ENCODE measurements around the gene HILPDA.

The HILPDA gene

DNA sequence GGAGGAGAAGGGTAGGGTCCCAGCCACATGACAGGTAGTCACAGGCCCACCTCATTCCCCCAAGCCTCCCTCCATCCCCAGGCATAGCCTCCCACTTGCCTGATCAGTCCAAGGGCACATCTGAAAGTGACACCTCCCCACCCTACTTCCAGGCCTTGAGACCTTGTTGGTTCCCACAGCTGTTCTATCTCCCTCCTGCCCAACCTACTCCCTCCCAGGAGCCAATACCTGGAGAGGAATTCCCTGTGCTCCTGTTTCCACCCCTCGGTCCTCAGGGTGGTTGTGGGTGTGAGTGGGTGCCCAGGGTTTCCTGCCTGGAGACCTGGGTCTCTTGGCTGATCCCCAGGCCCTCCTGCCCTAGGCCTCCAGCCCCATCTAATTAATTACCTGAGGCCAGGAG is 34.3 kb upstream of the HILPDA start:
- no peak for DNase-seq (ENCODE audit: low read depth)
- TF ChIP-seq, protein P1, sequence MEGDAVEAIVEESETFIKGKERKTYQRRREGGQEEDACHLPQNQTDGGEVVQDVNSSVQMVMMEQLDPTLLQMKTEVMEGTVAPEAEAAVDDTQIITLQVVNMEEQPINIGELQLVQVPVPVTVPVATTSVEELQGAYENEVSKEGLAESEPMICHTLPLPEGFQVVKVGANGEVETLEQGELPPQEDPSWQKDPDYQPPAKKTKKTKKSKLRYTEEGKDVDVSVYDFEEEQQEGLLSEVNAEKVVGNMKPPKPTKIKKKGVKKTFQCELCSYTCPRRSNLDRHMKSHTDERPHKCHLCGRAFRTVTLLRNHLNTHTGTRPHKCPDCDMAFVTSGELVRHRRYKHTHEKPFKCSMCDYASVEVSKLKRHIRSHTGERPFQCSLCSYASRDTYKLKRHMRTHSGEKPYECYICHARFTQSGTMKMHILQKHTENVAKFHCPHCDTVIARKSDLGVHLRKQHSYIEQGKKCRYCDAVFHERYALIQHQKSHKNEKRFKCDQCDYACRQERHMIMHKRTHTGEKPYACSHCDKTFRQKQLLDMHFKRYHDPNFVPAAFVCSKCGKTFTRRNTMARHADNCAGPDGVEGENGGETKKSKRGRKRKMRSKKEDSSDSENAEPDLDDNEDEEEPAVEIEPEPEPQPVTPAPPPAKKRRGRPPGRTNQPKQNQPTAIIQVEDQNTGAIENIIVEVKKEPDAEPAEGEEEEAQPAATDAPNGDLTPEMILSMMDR (IDR thresholded peaks at IDR 0.05; ENCODE audit: insufficient read depth, low read depth, low read length, missing control alignments): no peak
- H3K4me3 ChIP-seq (ENCODE audit: low read depth, low read length): no peak overlapping the region

DNA sequence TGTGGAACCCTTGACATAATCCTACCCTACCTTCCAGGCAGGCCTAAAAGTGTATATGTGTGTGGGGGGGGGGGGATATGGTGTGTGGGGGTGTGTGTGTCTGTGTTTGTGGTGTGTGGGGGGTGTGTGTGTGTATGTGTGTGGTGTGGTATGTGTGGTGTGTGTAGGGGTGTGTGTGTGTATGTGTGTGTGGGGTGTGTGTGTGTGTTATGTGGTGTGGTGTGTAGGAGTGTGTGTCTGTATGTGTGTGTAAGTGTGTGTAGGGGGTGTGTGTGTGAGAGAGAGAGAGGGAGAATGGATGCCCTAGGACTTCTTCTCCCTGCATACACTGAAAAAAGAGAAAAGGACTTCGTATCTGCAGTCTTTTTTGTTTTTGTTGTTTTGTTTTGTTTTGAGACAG is 33.6 kb upstream of the HILPDA start:
- TF ChIP-seq, protein P1 (IDR thresholded peaks at IDR 0.05; ENCODE audit: insufficient read depth, low read depth, low read length, missing control alignments): no peak
- H3K4me3 ChIP-seq (ENCODE audit: low read depth, low read length): no peak overlapping the region
- no peak for DNase-seq (ENCODE audit: low read depth)

DNA sequence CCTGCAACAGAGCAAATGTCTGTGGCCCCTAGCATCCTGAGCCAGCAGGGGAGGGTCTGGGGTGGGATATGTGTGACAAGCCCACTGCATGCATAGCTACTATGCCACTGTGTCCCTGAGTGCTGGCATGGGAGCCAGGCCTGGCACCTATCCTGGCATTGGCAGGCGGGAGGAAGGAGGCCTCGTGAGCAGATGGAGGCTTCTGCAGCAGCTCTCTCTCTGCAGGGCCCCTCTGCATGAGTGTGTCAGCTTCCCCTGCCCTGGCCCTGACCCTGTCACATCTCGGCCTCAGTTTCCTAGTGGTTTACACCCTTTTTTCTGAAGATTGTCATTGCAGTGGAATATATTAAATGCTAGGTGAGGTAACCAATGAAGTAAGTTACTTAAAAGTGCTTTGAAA is 32.8 kb upstream of the HILPDA start:
- H3K4me3 ChIP-seq (ENCODE audit: low read depth, low read length): no peak overlapping the region
- DNase-seq (ENCODE audit: low read depth): no peak
- TF ChIP-seq, protein P1 (IDR thresholded peaks at IDR 0.05; ENCODE audit: insufficient read depth, low read depth, low read length, missing control alignments): no peak

DNA sequence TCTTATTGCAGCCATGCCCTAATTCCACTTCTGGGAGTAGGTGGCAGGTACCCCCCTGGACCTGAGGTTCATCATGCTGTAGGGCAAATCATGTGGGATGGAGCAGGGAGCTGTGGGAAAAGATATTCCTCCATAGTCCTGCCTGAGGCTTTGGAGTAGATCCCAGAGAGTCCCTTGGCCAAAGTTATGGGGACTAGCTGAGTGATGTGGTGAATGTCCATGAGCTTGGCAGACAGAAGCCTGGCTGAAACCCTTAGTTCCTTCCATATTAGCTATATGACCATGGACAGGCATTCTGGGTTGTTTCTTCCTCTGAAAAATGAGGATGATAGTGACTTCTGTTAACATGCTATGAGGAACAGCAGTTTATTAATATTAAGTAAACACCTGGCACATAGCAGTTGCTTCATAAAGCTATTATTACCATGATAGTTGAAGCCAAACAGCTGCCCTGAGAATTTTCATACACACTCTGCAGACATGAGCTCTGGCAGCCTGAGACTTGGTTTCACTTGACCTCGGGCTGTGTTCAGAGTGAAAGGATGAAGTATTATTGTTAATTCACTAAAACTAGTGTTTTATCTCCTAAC is 30.9 kb upstream of the HILPDA start:
- no peak overlapping the region for H3K4me3 ChIP-seq (ENCODE audit: low read depth, low read length)
- TF ChIP-seq, protein P1 (IDR thresholded peaks at IDR 0.05; ENCODE audit: insufficient read depth, low read depth, low read length, missing control alignments): no peak
- DNase-seq (ENCODE audit: low read depth): no peak

DNA sequence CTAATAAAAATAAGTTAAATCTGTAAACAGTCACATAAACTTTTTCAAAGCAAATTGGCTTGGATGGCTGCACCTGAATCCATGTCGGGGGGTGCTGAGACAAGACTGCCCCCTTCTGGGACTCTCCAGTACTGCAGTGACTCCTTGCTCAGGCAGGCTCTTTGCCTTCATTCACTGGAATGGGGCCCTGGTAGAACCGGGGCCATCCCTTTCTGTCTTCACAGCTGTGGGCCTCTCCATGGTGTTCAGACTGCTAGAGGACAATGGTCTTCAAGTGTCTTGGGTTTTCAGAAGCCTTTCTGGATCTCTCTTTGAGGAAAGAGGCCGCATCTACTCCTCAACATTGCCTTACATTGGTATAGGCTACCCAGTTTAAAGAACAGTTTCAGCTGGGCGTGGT is 29.8 kb upstream of the HILPDA start:
- TF ChIP-seq, protein P1 (IDR thresholded peaks at IDR 0.05; ENCODE audit: insufficient read depth, low read depth, low read length, missing control alignments): peak; percentile 93
- peak; percentile 73 for DNase-seq (ENCODE audit: low read depth)
- H3K4me3 ChIP-seq (ENCODE audit: low read depth, low read length): no peak overlapping the region

DNA sequence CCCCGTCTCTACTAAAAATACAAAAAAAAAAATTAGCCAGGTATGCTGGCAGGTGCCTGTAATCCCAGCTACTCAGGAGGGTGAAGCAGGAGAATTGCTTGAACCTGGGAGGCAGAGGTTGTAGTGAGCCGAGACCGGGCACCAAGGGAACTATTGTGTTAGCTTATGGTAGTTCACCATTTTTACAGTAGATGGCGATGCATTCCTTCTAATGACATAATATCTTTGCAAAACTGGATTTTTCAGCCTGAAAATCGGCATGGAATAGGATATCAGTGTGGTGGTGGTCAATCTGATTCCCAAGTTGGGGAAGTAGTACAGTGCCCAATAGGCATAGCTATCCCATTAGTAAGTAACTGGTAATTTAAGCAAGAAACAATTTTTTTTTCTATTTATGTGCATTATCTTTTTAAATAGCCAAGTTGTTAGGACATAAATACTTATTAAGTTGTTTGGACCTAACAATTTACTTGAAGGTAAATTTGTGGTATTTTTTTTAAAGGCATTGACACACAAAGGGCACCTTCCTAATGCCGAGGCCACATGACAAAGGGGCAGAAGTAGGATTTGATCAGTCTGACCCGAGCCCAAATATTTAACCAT is 28.3 kb upstream of the HILPDA start:
- DNase-seq (ENCODE audit: low read depth): peak; percentile 65
- TF ChIP-seq, protein P1 (IDR thresholded peaks at IDR 0.05; ENCODE audit: insufficient read depth, low read depth, low read length, missing control alignments): peak; percentile 57

DNA sequence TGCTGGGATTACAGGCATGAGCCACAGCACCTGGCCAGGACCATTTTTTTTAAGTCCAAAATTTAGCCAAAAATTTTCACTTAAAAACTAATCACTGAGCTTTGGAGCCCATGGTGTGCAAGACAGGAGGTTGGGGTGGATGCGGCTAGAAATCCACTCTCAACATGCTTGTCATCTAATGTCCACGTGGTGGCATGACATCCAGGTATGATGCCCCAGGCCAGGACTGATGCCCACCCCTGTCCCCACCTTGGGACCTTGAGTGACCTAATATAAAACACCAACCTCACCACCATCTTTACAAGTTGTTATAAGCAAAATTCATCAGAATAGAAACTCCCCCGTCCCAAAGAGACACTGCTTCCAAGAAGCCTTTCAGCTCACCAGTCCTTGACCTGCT is 25.5 kb upstream of the HILPDA start:
- DNase-seq (ENCODE audit: low read depth): no peak
- H3K4me3 ChIP-seq (ENCODE audit: low read depth, low read length): no peak overlapping the region
- TF ChIP-seq, protein P1 (IDR thresholded peaks at IDR 0.05; ENCODE audit: insufficient read depth, low read depth, low read length, missing control alignments): no peak

More for the DNA sequence above, 28.3 kb upstream of the HILPDA start:
- H3K4me3 ChIP-seq (ENCODE audit: low read depth, low read length): no peak overlapping the region
